Nephron progenitor cell (in vitro differentiated cells): ENCODE results near the gene GMDS.

ENCODE experiments used
- DNase-seq: peaks from one replicate; pipeline ENCODE4 v3.0.0; 2021
- H3K27ac Mint-ChIP-seq: 2 replicates; pipeline ENCODE4 v1.8.0; 2021; ENCODE audit warnings: mild to moderate bottlenecking, moderate library complexity, mixed read lengths
- H3K27me3 Mint-ChIP-seq: 2 replicates; pipeline ENCODE4 v1.8.0; 2021; ENCODE audit warnings: mild to moderate bottlenecking, low read depth, mixed read lengths; ENCODE audit not compliant: poor library complexity
- H3K36me3 Mint-ChIP-seq: 2 replicates; pipeline ENCODE4 v1.8.0; 2021; ENCODE audit warnings: low read depth, mixed read lengths
- H3K4me1 Mint-ChIP-seq: 2 replicates; pipeline ENCODE4 v1.8.0; 2021; ENCODE audit warnings: mixed read lengths
- H3K4me3 Mint-ChIP-seq: 2 replicates; pipeline ENCODE4 v1.8.0; 2021; ENCODE audit warnings: mild to moderate bottlenecking, moderate library complexity, mixed read lengths
- H3K9me3 Mint-ChIP-seq: 2 replicates; pipeline ENCODE4 v1.8.0; 2021; ENCODE audit warnings: mild to moderate bottlenecking, moderate library complexity, mixed read lengths
- CTCF ChIP-seq: fragments of 200-600 bp; sonication (generic); IDR thresholded peaks from 2 replicates; pipeline ENCODE4 v1.5.0; 2021; ENCODE audit warnings: antibody characterized with exemption

GMDS gene

GRCh38 chr6:2104524-2104880 is 140.9 kb downstream of the GMDS start:
- Mint-ChIP-seq H3K27me3 (no peaks in the 10 kb centered on the region), H3K36me3 (no peaks in the 10 kb centered on the region), H3K4me1 (peaks cover 37% of the 10 kb centered on the region), H3K27ac (no peak overlapping the region), H3K4me3 (no peak overlapping the region), H3K9me3 (no peaks in the 10 kb centered on the region)
- TF ChIP-seq CTCF = peak; percentile 26
- DNase-seq = no peak

GRCh38 chr6:2103765-2104523 is 141.5 kb downstream of the GMDS start:
- DNase-seq = no peak
- Mint-ChIP-seq H3K27me3 (no peaks in the 10 kb centered on the region), H3K9me3 (no peaks in the 10 kb centered on the region), H3K4me1 (peaks cover 32% of the 10 kb centered on the region), H3K27ac (no peak overlapping the region), H3K4me3 (no peak overlapping the region), H3K36me3 (no peaks in the 10 kb centered on the region)
- peak; percentile 60 for TF ChIP-seq CTCF

GRCh38 chr6:2102966-2103365 is 142.4 kb downstream of the GMDS start:
- H3K9me3 Mint-ChIP-seq = no peaks in the 10 kb centered on the region
- no peak overlapping the region for H3K4me3 Mint-ChIP-seq

GRCh38 chr6:2102316-2102883 is 143.0 kb downstream of the GMDS start:
- Mint-ChIP-seq H3K27ac (no peak overlapping the region), H3K36me3 (no peaks in the 10 kb centered on the region), H3K27me3 (no peaks in the 10 kb centered on the region), H3K9me3 (no peaks in the 10 kb centered on the region), H3K4me1 (peaks cover 28% of the 10 kb centered on the region), H3K4me3 (no peak overlapping the region)
- TF ChIP-seq CTCF = no peak
- no peak for DNase-seq

More at GRCh38 chr6:2102966-2103365, 142.4 kb downstream of the GMDS start:
- no peak for TF ChIP-seq CTCF
- H3K4me1 Mint-ChIP-seq = peaks cover 25% of the 10 kb centered on the region
- DNase-seq = no peak
- H3K27ac Mint-ChIP-seq = no peak overlapping the region
- no peaks in the 10 kb centered on the region for H3K27me3 Mint-ChIP-seq
- no peaks in the 10 kb centered on the region for H3K36me3 Mint-ChIP-seq

- Mint-ChIP-seq H3K4me1 (peaks cover 33% of the 10 kb centered on the region), H3K27ac (no peak overlapping the region), H3K4me3 (no peak overlapping the region), H3K9me3 (no peaks in the 10 kb centered on the region), H3K27me3 (no peaks in the 10 kb centered on the region), H3K36me3 (no peaks in the 10 kb centered on the region)
- DNase-seq = no peak
- no peak for TF ChIP-seq CTCF
These were observed 144.2 kb downstream of the GMDS start for GRCh38 chr6:2101213-2101612.

GRCh38 chr6:2099870-2100269 is 145.5 kb downstream of the GMDS start:
- no peaks in the 10 kb centered on the region for H3K27me3 Mint-ChIP-seq
- no peak for TF ChIP-seq CTCF
- H3K4me1 Mint-ChIP-seq = peaks cover 39% of the 10 kb centered on the region

More at GRCh38 chr6:2099870-2100269, 145.5 kb downstream of the GMDS start:
- no peaks in the 10 kb centered on the region for H3K36me3 Mint-ChIP-seq
- H3K9me3 Mint-ChIP-seq = no peaks in the 10 kb centered on the region
- H3K4me3 Mint-ChIP-seq = no peak overlapping the region
- no peak overlapping the region for H3K27ac Mint-ChIP-seq
- no peak for DNase-seq
